Lower lobe of right lung (tissue), 2 donors: ENCODE data around the gene NGEF. TPM values are rescaled to one million over a fixed set of nuclear protein-coding genes. Genes with fewer than 3 reads are reported as not detected.

ENCODE experiments used
- ATAC-seq, 2 donors: fragments of 200-7000 bp; cut with Tn5 transposase; one replicate each; pipeline ENCODE4 v1.9.1; 2020 to 2022; ENCODE audit warnings: mild to moderate bottlenecking in 2 of 2, moderate library complexity in 2 of 2
- DNase-seq: peaks from one replicate; pipeline ENCODE4 v3.0.0-alpha.2; 2020
- H3K27ac ChIP-seq: fragments of 200-600 bp; one replicate; pipeline ENCODE4 v1.8.0; 2022
- H3K27me3 ChIP-seq: fragments of 200-600 bp; one replicate; pipeline ENCODE4 v1.8.0; 2022; ENCODE audit warnings: low read depth
- H3K36me3 ChIP-seq: fragments of 200-600 bp; one replicate; pipeline ENCODE4 v1.8.0; 2022; ENCODE audit warnings: mild to moderate bottlenecking
- H3K4me1 ChIP-seq: fragments of 200-600 bp; one replicate; pipeline ENCODE4 v1.8.0; 2022
- H3K4me3 ChIP-seq: fragments of 200-600 bp; one replicate; pipeline ENCODE4 v1.8.0; 2022; ENCODE audit warnings: mild to moderate bottlenecking
- H3K9me3 ChIP-seq: fragments of 200-600 bp; one replicate; pipeline ENCODE4 v1.8.0; 2022
- CTCF ChIP-seq: fragments of 200-600 bp; IDR thresholded peaks from one replicate; pipeline ENCODE4 v1.8.0; 2022; ENCODE audit warnings: antibody characterized with exemption, mild to moderate bottlenecking
- intact Hi-C: fragments of 100-400 bp; cut with DNase I; formaldehyde crosslinking; loops from one replicate; pipeline ENCODE4 v1.11.0; 2022
- total RNA-seq: library from RNA; stranded (reverse); fragmentation: NEBNext Ultra II Directional; extraction: Animal tissue kit (Norgen Biotek cat#: 25700); gene quantifications from one replicate; pipeline ENCODE4 v1.2.1, GENCODE V29; 2021
- donor health status: DM: no; HTN: yes; CAD: no; lungs with severe emphysema.

NGEF gene
- total RNA-seq, 1 donor from 2014 or later = 1.7 TPM

GRCh38 chr2:233060501-233060979 lies 47.5 kb upstream of the NGEF start:
- H3K4me3 ChIP-seq = peak overlapping the region; percentile 65
- peak; percentile 19 to 36 for ATAC-seq
- H3K36me3 ChIP-seq = no peaks in the 10 kb centered on the region
- TF ChIP-seq CTCF = no peak
- H3K9me3 ChIP-seq = no peaks in the 10 kb centered on the region
- no peaks in the 10 kb centered on the region for H3K27me3 ChIP-seq
- H3K27ac ChIP-seq = peak overlapping the region; percentile 88
- H3K4me1 ChIP-seq = peaks cover 56% of the 10 kb centered on the region
- intact Hi-C loops = no loop called here
- no peak for DNase-seq

DNA sequence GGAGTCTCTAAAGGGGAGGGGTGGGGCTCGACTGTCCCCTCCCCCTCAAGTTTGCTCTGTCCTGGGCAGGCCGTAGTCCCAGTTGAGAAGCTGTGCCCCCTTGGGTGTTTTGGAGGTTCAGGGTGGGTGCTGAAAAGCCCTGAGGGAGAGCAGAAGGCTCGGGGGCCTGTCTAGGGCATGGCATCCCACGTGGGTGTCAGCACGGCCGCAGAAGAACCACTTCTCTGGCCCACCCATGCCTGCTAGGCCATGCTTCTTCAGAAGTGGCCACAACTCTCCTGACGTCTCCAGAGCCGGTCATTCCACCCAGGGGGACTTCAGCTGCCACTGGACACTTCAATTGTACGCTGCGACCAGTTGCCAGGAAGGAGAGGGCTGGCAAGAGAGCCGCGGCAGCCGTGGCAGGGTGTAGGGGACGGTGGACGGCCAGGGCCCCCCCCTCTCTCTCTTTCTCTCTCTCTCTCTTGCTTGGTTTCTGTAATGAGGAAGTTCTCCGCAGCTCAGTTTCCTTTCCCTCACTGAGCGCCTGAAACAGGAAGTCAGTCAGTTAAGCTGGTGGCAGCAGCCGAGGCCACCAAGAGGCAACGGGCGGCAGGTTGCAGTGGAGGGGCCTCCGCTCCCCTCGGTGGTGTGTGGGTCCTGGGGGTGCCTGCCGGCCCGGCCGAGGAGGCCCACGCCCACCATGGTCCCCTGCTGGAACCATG lies 46.9 kb upstream of the NGEF start, which contains the start of gene INPP5D:
Gene INPP5D (plus strand): TSS at position 546 of the 704 bp plus-strand sequence. CDS start 137 bp downstream, at position 683.
- no peaks in the 10 kb centered on the region for H3K27me3 ChIP-seq
- H3K4me3 ChIP-seq = peak within 1 kb of the TSS; percentile 65
- ATAC-seq (peak; percentile 80 to 82), DNase-seq (peak; percentile 76)
- peaks cover 55% of the 10 kb centered on the region for H3K4me1 ChIP-seq
- peak within 1 kb of the TSS; percentile 88 for H3K27ac ChIP-seq
- H3K36me3 ChIP-seq = no peaks in the 10 kb centered on the region
- H3K9me3 ChIP-seq = no peaks in the 10 kb centered on the region
- no peak for TF ChIP-seq CTCF
- intact Hi-C loops = no loop called here

DNA sequence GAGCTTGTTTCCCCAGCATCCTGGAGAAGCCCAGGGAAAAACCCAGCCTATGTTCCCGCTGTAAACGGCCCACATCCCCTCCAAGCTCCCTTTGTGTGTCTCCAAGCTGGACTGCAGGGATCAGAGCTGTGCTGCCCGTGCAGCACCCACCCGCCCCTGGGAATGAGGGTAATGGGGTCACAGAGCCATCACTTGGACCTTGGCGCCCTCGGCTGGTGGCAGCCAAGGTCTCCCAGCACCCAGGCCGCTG lies 46.4 kb upstream of the NGEF start:
- peak overlapping the region; percentile 88 for H3K27ac ChIP-seq

DNA sequence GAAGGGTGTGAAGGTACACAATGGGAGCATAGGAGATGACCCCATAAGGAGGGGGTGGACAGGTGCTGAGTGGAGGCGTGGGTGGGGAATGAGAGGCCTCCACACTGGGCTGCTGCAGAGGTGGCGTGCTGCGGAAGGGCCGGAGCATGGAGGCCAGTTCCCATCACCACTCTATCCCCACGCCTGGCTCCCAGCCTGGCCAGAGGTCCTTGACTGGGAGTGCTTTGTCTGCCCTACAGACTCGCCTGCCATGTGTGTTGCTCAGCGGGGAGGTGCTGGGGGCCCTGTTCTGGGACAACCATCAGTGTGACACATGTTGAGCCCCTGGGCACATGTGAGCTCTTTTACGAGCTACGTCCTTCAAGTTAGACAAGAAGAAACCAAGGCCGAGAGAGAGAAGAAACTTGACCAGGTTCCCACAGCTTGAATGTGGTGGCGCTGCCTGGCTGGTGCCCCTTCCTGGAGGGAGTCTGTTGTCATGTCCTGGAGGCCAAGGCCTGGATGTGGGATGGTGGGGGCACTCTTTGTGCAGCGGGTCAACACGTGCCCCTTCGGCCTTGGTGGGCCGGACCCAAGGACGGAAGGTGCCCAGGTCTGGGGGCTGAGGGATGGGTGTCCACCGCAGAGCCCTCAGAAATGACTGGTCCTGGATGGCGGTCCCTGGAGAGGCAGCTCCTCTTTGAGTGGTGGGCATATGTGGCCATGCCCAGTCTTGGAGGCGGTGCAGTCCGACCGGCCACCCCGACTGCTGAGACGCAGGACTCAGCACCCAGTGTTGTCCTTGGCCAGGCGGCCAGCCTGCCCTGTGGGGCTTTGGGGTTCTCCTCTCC lies 45.9 kb upstream of the NGEF start:
- no peaks in the 10 kb centered on the region for H3K9me3 ChIP-seq
- intact Hi-C loops = no loop called here
- peak overlapping the region; percentile 88 for H3K27ac ChIP-seq
- no peak overlapping the region for H3K4me3 ChIP-seq
- ATAC-seq = no peak
- TF ChIP-seq CTCF = no peak
- no peaks in the 10 kb centered on the region for H3K36me3 ChIP-seq
- H3K4me1 ChIP-seq = peaks cover 46% of the 10 kb centered on the region
- no peak for DNase-seq
- no peaks in the 10 kb centered on the region for H3K27me3 ChIP-seq

More for the DNA sequence above, 46.4 kb upstream of the NGEF start:
- H3K4me1 ChIP-seq = peaks cover 50% of the 10 kb centered on the region
- H3K27me3 ChIP-seq = no peaks in the 10 kb centered on the region
- TF ChIP-seq CTCF = no peak
- H3K4me3 ChIP-seq = peak overlapping the region; percentile 65
- intact Hi-C loops = no loop called here
- H3K36me3 ChIP-seq = no peaks in the 10 kb centered on the region
- DNase-seq = no peak
- no peaks in the 10 kb centered on the region for H3K9me3 ChIP-seq
- no peak for ATAC-seq

GRCh38 chr2:233056961-233057605 lies 44.0 kb upstream of the NGEF start:
- ATAC-seq (no peak), DNase-seq (no peak)
- Histone ChIP-seq H3K9me3 (no peaks in the 10 kb centered on the region), H3K36me3 (no peaks in the 10 kb centered on the region), H3K4me1 (peaks cover 34% of the 10 kb centered on the region), H3K27ac (no peak overlapping the region), H3K27me3 (no peaks in the 10 kb centered on the region), H3K4me3 (no peak overlapping the region)
- intact Hi-C loops = no loop called here
- no peak for TF ChIP-seq CTCF
